GM12878 (cell line): Measurements from ENCODE around the gene TFDP1.

Source experiments
- CBX3 ChIP-seq: fragments of 200-600 bp; sonication (generic); IDR thresholded peaks from 2 replicates; pipeline ENCODE4 v1.6.1; 2016; ENCODE audit warnings: low read depth, borderline replicate concordance
- JUND ChIP-seq: IDR thresholded peaks from 2 replicates; pipeline ENCODE4 v1.6.1; 2012; ENCODE audit warnings: low read depth, mild to moderate bottlenecking, low read length, improper control_type of control experiment, moderate library complexity
- MTA3 ChIP-seq: IDR thresholded peaks from 2 replicates; pipeline ENCODE4 v1.6.1; 2012; ENCODE audit warnings: low read length, inconsistent platforms, borderline replicate concordance
- NR2C2 ChIP-seq: IDR thresholded peaks from 2 replicates; pipeline ENCODE4 v1.6.1; 2011; ENCODE audit warnings: borderline replicate concordance, low read depth; ENCODE audit not compliant: control insufficient read depth, insufficient read length
- POLR2AphosphoS2 ChIP-seq: IDR thresholded peaks from 2 replicates; pipeline ENCODE4 v1.6.1; 2011; ENCODE audit warnings: low read depth, mild to moderate bottlenecking, low read length, improper control_type of control experiment, moderate library complexity
- SIN3A ChIP-seq: IDR thresholded peaks from 2 replicates; pipeline ENCODE4 v1.6.1; 2012; ENCODE audit warnings: low read depth, low read length, improper control_type of control experiment
- SP1 ChIP-seq: IDR thresholded peaks from one replicate; pipeline ENCODE4 v1.6.1; 2011; ENCODE audit warnings: low read depth, low read length
- WRNIP1 ChIP-seq: IDR thresholded peaks from 2 replicates; pipeline ENCODE4 v1.6.1; 2011; ENCODE audit warnings: low read depth, low read length, improper control_type of control experiment, borderline replicate concordance
- TF ChIP-seq, protein P1 (sequence below): fragments of 450-650 bp; IDR thresholded peaks from 2 replicates; pipeline ENCODE4 v1.6.1; 2014; ENCODE audit warnings: mild to moderate bottlenecking

DNA sequence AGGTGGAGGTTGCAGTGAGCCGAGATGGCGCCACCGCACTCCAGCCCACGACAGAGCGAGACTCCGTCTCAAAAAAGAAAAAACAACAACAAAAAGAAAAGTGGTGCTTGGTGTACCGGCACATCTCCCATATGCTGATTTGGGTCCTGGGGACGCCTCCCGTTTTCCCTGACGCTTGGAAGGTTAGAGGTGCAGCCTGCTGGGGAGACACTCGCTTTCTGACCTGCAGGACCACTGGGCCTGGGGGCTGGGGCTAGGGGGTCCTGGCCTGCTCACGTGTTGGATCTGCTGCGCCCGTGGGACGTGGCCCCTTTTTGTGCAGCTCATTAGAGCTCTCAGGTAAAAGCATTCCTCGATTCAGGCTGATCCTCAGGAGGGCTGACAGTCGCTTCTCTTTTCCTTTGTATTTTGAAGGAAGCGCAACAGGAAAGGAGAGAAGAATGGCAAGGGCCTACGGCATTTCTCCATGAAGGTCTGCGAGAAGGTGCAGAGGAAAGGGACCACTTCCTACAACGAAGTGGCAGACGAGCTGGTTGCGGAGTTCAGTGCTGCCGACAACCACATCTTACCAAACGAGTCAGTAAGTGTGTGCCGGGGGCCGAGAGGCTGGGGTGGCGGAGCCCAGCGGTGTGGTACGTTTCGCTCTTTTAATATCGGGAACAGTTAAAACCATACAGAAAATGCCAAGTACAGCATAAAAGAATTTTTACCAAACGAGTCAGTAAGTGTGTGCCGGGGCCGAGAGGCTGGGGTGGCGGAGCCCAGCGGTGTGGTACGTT lies 48.3 kb downstream of the TFDP1 start:
- TF ChIP-seq, protein P1, sequence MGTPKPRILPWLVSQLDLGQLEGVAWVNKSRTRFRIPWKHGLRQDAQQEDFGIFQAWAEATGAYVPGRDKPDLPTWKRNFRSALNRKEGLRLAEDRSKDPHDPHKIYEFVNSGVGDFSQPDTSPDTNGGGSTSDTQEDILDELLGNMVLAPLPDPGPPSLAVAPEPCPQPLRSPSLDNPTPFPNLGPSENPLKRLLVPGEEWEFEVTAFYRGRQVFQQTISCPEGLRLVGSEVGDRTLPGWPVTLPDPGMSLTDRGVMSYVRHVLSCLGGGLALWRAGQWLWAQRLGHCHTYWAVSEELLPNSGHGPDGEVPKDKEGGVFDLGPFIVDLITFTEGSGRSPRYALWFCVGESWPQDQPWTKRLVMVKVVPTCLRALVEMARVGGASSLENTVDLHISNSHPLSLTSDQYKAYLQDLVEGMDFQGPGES, result no peak
- TF ChIP-seq POLR2AphosphoS2, result no peak
- no peak for TF ChIP-seq SP1
- TF ChIP-seq WRNIP1, result no peak
- TF ChIP-seq MTA3, result no peak
- TF ChIP-seq CBX3, result no peak
- TF ChIP-seq NR2C2, result no peak
- no peak for TF ChIP-seq JUND
- TF ChIP-seq SIN3A, result no peak
